ENCODE measurements around the gene RTEL1.

- TF ChIP-seq EZH2 (IDR thresholded peaks at IDR 0.05) (no peak), POLR2AphosphoS5 (IDR thresholded peaks at IDR 0.05; ENCODE audit: borderline replicate concordance, low read depth, low read length) (no peak), FOXP2 (optimal IDR thresholded peaks at IDR 0.05; ENCODE audit: control extremely low read depth, extremely low read length, insufficient read depth) (no peak)
These were observed 9.9 kb upstream of the RTEL1 start for GRCh38 chr20:63648190-63648589.
